ENCODE measurements around the gene ASL. TPM values are rescaled to one million over a fixed set of nuclear protein-coding genes. Genes with fewer than 3 reads are reported as not detected.

ASL gene
- total RNA-seq, 1 experiment from 2014 or later: 46.9 TPM

GRCh38 chr7:66110856-66111255 lies 35.2 kb downstream of the ASL start:
- H3K4me3 ChIP-seq (replicated peaks in 1 of 2; ENCODE audit: low read depth in 1 of 2, low read length in 2 of 2): peak overlapping the region in 1 of 2 experiments; percentile 10; a peak in 2 of 4 replicates
- H3K27me3 ChIP-seq (ENCODE audit: insufficient read depth, low read length): no peaks in the 10 kb centered on the region
- H3K4me1 ChIP-seq (ENCODE audit: control insufficient read depth in 1 of 2, insufficient read depth in 2 of 2, low read length in 2 of 2): peaks cover 54 to 73% of the 10 kb centered on the region in 2 experiments
- RAD21 ChIA-PET (ENCODE audit: low non-redundant PET in 1 of 2, low total read pairs in 2 of 2, uncharacterized antibody in 2 of 2, unreplicated experiment in 2 of 2): interaction anchor here in 1 of 2 experiments (0.7 kb wide), 1 partner anchor 10 kb away, joined by 3 read pairs; no protein-coding TSS in a partner anchor
- POLR2A ChIA-PET: no interaction called here
- peak overlapping the region; percentile 74 for H3K27ac ChIP-seq (ENCODE audit: low read depth, low read length)
- no TSS peak for BruUV-seq (replicated peaks)
- no peaks in the 10 kb centered on the region for H3K9me3 ChIP-seq (ENCODE audit: control insufficient read depth in 1 of 2, insufficient read depth in 1 of 2, low read depth in 1 of 2, low read length in 2 of 2)
- CTCF ChIA-PET: no interaction called here
- DNase-seq (ENCODE audit: low read depth, low spot score) (peak; percentile 94), ATAC-seq (peak; percentile 68)
- no peak overlapping the region for H2AFZ ChIP-seq (ENCODE audit: low read depth, low read length, poor library complexity, severe bottlenecking)
- H3K9ac ChIP-seq (ENCODE audit: low read length): peak overlapping the region; percentile 40
- no peaks in the 10 kb centered on the region for H3K36me3 ChIP-seq (ENCODE audit: control insufficient read depth in 1 of 2, insufficient read depth in 2 of 2, low read length in 2 of 2)
- no peaks in the 10 kb centered on the region for H4K20me1 ChIP-seq (ENCODE audit: insufficient read depth)
- peaks cover 12% of the 10 kb centered on the region for H3K79me2 ChIP-seq (ENCODE audit: insufficient read depth, low read length)
- H3K9me2 ChIP-seq (ENCODE audit: insufficient read depth): no peaks in the 10 kb centered on the region
- intact Hi-C loops (cut with micrococcal nuclease): no loop called here
- peak overlapping the region; percentile 63 for H3K4me2 ChIP-seq (ENCODE audit: low read length)
- peak; percentile 13; the same call in 1 of the 2 replicates for TF ChIP-seq RAD21 (IDR thresholded peaks at IDR 0.05; ENCODE audit: low read depth)
- TF ChIP-seq CEBPB (IDR thresholded peaks at IDR 0.05; ENCODE audit: low read depth): no peak; the same call in 1 of the 2 replicates
- no peak for TF ChIP-seq ZBTB33 (IDR thresholded peaks at IDR 0.05; ENCODE audit: extremely low read depth, insufficient replicate concordance, low read length)
- TF ChIP-seq EZH2phosphoT487 (IDR thresholded peaks at IDR 0.05; ENCODE audit: borderline replicate concordance): no peak
- TF ChIP-seq SRF (IDR thresholded peaks at IDR 0.05; ENCODE audit: low read depth): no peak
- peak; percentile 93 for TF ChIP-seq TCF7L2 (IDR thresholded peaks at IDR 0.05; ENCODE audit: borderline replicate concordance, extremely low read depth, insufficient read depth, insufficient read length)
- TF ChIP-seq EZH2 (IDR thresholded peaks at IDR 0.05): no peak
- TF ChIP-seq ELF1 (IDR thresholded peaks at IDR 0.05; ENCODE audit: borderline replicate concordance, low read depth): no peak
- no peak for TF ChIP-seq ZFX (IDR thresholded peaks at IDR 0.05)
- TF ChIP-seq ATF3 (IDR thresholded peaks at IDR 0.05): no peak
- no peak for TF ChIP-seq YY1 (IDR thresholded peaks at IDR 0.05; ENCODE audit: extremely low read depth, insufficient replicate concordance, low read depth, low read length)
- no peak for TF ChIP-seq ZNF274 (IDR thresholded peaks at IDR 0.05; ENCODE audit: low read depth, low read length)
- TF ChIP-seq JUND (IDR thresholded peaks at IDR 0.05): peak; percentile 89
- TF ChIP-seq, protein P1, sequence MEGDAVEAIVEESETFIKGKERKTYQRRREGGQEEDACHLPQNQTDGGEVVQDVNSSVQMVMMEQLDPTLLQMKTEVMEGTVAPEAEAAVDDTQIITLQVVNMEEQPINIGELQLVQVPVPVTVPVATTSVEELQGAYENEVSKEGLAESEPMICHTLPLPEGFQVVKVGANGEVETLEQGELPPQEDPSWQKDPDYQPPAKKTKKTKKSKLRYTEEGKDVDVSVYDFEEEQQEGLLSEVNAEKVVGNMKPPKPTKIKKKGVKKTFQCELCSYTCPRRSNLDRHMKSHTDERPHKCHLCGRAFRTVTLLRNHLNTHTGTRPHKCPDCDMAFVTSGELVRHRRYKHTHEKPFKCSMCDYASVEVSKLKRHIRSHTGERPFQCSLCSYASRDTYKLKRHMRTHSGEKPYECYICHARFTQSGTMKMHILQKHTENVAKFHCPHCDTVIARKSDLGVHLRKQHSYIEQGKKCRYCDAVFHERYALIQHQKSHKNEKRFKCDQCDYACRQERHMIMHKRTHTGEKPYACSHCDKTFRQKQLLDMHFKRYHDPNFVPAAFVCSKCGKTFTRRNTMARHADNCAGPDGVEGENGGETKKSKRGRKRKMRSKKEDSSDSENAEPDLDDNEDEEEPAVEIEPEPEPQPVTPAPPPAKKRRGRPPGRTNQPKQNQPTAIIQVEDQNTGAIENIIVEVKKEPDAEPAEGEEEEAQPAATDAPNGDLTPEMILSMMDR (IDR thresholded peaks at IDR 0.05 in 2 of 3, conservative IDR thresholded peaks at IDR 0.05 in 1 of 3; ENCODE audit: borderline replicate concordance in 1 of 3, insufficient read depth in 1 of 3, low read depth in 2 of 3, low read length in 2 of 3): no peak
- TF ChIP-seq EGR1 (IDR thresholded peaks at IDR 0.05; ENCODE audit: low read depth): no peak
- peak; percentile 92 for TF ChIP-seq SIN3A (IDR thresholded peaks at IDR 0.05; ENCODE audit: low read depth)
- TF ChIP-seq REST (IDR thresholded peaks at IDR 0.05; ENCODE audit: low read depth): no peak
- peak; percentile 95 for TF ChIP-seq MAX (IDR thresholded peaks at IDR 0.05)
- peak; percentile 68 for TF ChIP-seq POLR2AphosphoS5 (IDR thresholded peaks at IDR 0.05; ENCODE audit: low read depth, low read length)
- TF ChIP-seq CBX3 (IDR thresholded peaks at IDR 0.05; ENCODE audit: low read depth): peak; percentile 86
- peak; percentile 89 for TF ChIP-seq FOSL1 (IDR thresholded peaks at IDR 0.05; ENCODE audit: low read depth)
- TF ChIP-seq POLR2A (IDR thresholded peaks at IDR 0.05; ENCODE audit: borderline replicate concordance, extremely low read depth, insufficient read depth, insufficient read length): no peak
